Heart left ventricle (tissue), 16 donors: ENCODE results near the gene CCR3. TPM values are rescaled to one million over a fixed set of nuclear protein-coding genes. Genes with fewer than 3 reads are reported as not detected.

Source experiments
- ATAC-seq, 4 donors: fragments of 200-7000 bp; cut with Tn5 transposase; one replicate each; pipeline ENCODE4 v1.9.1; 2020 to 2022; ENCODE audit warnings: moderate library complexity in 4 of 4, mild to moderate bottlenecking in 3 of 4, moderate number of reproducible peaks in 1 of 4
- DNase-seq, 5 donors: peaks; one replicate each; pipeline ENCODE4 v3.0.0-alpha.2; 2020
- H3K27ac ChIP-seq, 12 donors: fragments of 200-600 bp; sonication (generic) in 4 of 12; one replicate each; pipeline versions ENCODE4 v1.5.0 to v1.8.0; 2016 to 2022; ENCODE audit warnings: mild to moderate bottlenecking in 2 of 12
- H3K27me3 ChIP-seq, 9 donors: fragments of 200-600 bp; sonication (generic) in 2 of 9; one replicate each; pipeline versions ENCODE4 v1.5.1 to v1.8.0; 2016 to 2022; ENCODE audit warnings: mild to moderate bottlenecking in 3 of 9
- H3K36me3 ChIP-seq, 9 donors: fragments of 200-600 bp; sonication (generic) in 2 of 9; one replicate each; pipeline versions ENCODE4 v1.5.0 to v1.8.0; 2018 to 2022; ENCODE audit warnings: mild to moderate bottlenecking in 2 of 9
- H3K4me1 ChIP-seq, 12 donors: fragments of 200-600 bp; sonication (generic) in 4 of 12; one replicate each; pipeline versions ENCODE4 v1.5.0 to v1.8.0; 2016 to 2022; ENCODE audit warnings: mild to moderate bottlenecking in 3 of 12
- H3K4me3 ChIP-seq, 12 donors: fragments of 200-600 bp; sonication (generic) in 4 of 12; one replicate each; pipeline versions ENCODE4 v1.5.0 to v1.8.0; 2017 to 2022; ENCODE audit warnings: mild to moderate bottlenecking in 9 of 12, moderate library complexity in 4 of 12
- H3K9me3 ChIP-seq, 12 donors: fragments of 200-600 bp; sonication (generic) in 4 of 12; one replicate each; pipeline versions ENCODE4 v1.5.0 to v1.8.0; 2016 to 2022; ENCODE audit warnings: mild to moderate bottlenecking in 1 of 12
- POLR2A ChIP-seq, 2 donors: fragments of 450-650 bp; IDR thresholded peaks; one replicate each; pipeline ENCODE4 v1.6.1; 2017; ENCODE audit warnings: antibody characterized with exemption in 2 of 2, mild to moderate bottlenecking in 2 of 2, moderate library complexity in 2 of 2
- WGBS, 4 donors: extraction: QIAGEN DNeasy Blood & Tissue Kit in 2 of 4; methylation state at CpG; one replicate each; pipeline versions ENCODE4 v1.1.5 to v1.1.7; 2013 to 2018; 5-methylcytosine and 5-hydroxymethylcytosine counted together
- intact Hi-C, 10 donors: fragments of 100-400 bp; cut with DNase I; formaldehyde crosslinking; loops; one replicate each; pipeline versions ENCODE4 v1.11.1 to v1.14.2; 2022
- polyA plus RNA-seq, 2 donors: library from polyadenylated mRNA; stranded (reverse); fragments of 200-250 nt; gene quantifications; one replicate each; pipeline ENCODE4 v1.2.3, GENCODE V29; 2013
- total RNA-seq, 9 donors: library from RNA; depleted of rRNA in 2 of 9; stranded (reverse); fragments of >200 nt in 2 of 9; fragmentation: NEBNext Ultra II Directional in 3 of 9; extraction: Animal tissue kit (Norgen Biotek cat#: 25700) in 3 of 9; gene quantifications; one replicate each; pipeline versions ENCODE4 v1.1.0 to v1.2.4, GENCODE V29; 2016 to 2023
- TF ChIP-seq, protein P1 (sequence below), 12 donors: fragments of 200-600 bp; sonication (generic) in 4 of 12; IDR thresholded peaks; one replicate each; pipeline versions ENCODE4 v1.5.0 to v1.8.0; 2018 to 2022; ENCODE audit warnings: antibody characterized with exemption in 12 of 12, mild to moderate bottlenecking in 5 of 12
- donor health status: ischemic (EF 13 %, LVEDD 7.1; RV severe dilation, severe dysfunction).
- donor health status: healthy with polysubstance abuse.
- donor health status: DM: no; HTN: yes; CAD: no.
- donor health status: DM: no; HTN: no; CAD: no.
- donor health status: ischemic (EF 25% LVEDD 6.9; RV normal size, moderate dysfunction).
- donor health status: ischemic (EF 25% LVEDD 5.7; RV mildly dilated, moderate dysfunction).
- donor health status: healthy.
- donor health status: DM: yes; HTN: yes; CAD: no.
- donor health status: ischemic (EF 35%, LVEDD 5.7; RV mildly dilated, moderate dysfunction).
- donor health status: nonischemic (EF 11% LVEDD 7.7; RV severe dilation, severe dysfunction).
- donor health status: DM: yes; HTN: yes; CAD: no.
- donor health status: PGD.
- donor health status: ischemic (EF 29% LVEDD 5.4; RV normal size, mild dysfunction).
- donor health status: nonischemic (EF 23%, LVEDD 6.1; RV moderate dilation, normal function).

The CCR3 gene
- total and polyA plus RNA-seq, 11 donors, result 0.20 to 0.27 TPM; not detected in 9

DNA sequence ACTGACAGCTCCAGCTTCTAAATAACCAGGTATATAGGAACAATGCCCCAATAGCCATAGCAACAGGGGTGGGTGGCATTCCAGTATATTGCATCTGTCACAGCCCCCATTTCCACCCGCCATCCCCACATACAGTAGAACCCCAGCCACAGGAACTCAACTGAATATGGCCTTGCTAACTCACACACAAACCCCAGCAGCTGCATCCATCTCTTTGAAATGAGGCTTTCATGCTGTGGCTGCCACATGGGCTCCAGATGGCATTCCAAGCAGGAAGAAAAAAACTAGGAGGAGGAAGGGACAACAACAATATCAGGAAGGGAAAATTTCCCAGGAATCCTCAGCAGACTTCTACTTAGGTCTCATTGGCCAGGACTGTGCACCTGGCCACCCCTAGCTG is 54.6 kb downstream of the CCR3 start:
- H3K4me3 ChIP-seq, result no peak overlapping the region
- H3K4me1 ChIP-seq, result peaks cover 0 to 71% (median 0%) of the 10 kb centered on the region in 12 donors
- no peak for DNase-seq
- no peak for ATAC-seq
- no peaks in the 10 kb centered on the region for H3K27me3 ChIP-seq
- no peak for TF ChIP-seq POLR2A (IDR thresholded peaks at IDR 0.05)
- TF ChIP-seq, protein P1, sequence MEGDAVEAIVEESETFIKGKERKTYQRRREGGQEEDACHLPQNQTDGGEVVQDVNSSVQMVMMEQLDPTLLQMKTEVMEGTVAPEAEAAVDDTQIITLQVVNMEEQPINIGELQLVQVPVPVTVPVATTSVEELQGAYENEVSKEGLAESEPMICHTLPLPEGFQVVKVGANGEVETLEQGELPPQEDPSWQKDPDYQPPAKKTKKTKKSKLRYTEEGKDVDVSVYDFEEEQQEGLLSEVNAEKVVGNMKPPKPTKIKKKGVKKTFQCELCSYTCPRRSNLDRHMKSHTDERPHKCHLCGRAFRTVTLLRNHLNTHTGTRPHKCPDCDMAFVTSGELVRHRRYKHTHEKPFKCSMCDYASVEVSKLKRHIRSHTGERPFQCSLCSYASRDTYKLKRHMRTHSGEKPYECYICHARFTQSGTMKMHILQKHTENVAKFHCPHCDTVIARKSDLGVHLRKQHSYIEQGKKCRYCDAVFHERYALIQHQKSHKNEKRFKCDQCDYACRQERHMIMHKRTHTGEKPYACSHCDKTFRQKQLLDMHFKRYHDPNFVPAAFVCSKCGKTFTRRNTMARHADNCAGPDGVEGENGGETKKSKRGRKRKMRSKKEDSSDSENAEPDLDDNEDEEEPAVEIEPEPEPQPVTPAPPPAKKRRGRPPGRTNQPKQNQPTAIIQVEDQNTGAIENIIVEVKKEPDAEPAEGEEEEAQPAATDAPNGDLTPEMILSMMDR (IDR thresholded peaks at IDR 0.05), result no peak
- 89 to 94% (median 92%) methylated on average over 1 of the region's 1 CpG for WGBS, 4 donors
- no peaks in the 10 kb centered on the region for H3K36me3 ChIP-seq
- H3K9me3 ChIP-seq, result no peaks in the 10 kb centered on the region
- H3K27ac ChIP-seq, result peak overlapping the region in 1 of 12 donors; percentile 90
- intact Hi-C loops, result no loop called here

DNA sequence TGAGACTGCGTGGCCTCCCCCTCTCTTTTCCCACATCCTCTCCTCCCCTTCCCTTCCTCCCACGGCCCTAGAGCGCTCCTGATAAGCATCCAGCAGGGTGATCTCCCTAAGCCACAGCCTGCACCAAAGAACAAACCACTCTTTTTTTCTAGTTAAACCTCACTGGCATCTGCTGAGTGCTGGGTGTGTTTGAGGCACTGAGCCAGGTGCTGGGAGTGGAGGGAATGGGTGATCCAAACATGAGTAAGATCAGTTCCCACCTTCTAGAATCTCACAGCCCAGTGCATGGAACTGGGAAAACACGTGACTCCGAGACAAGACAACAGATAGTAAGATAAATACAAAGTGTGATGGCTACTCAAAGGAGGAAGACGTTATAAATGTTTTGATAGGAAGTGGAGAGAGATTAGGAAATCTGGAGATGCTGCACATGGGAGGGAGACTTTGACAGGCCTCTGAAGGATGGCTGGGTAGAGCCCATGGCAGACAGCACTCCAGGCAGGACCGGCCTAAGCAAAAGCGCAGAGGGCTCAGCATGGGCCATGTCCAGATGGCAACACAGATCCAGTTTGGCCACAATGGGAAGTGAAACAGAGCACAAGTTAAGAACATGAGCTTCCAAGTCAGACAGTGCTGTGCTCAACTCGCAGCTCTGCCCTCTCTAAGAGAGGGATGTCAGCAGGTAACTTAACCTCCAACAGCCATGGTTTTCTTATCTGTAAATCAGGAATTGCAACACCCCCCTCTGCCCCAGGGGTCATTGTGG is 55.6 kb downstream of the CCR3 start:
- peak in 2 of 4 donors; percentile 20 to 54 for ATAC-seq
- no peaks in the 10 kb centered on the region for H3K36me3 ChIP-seq
- H3K4me1 ChIP-seq, result peaks cover 0 to 79% (median 0%) of the 10 kb centered on the region in 12 donors
- peak overlapping the region in 1 of 12 donors; percentile 90 for H3K27ac ChIP-seq
- 56 to 69% (median 63%) methylated on average over 9 of the region's 9 CpGs for WGBS, 4 donors
- H3K27me3 ChIP-seq, result no peaks in the 10 kb centered on the region
- intact Hi-C loops, result no loop called here
- no peak overlapping the region for H3K4me3 ChIP-seq
- H3K9me3 ChIP-seq, result no peaks in the 10 kb centered on the region
- TF ChIP-seq POLR2A (IDR thresholded peaks at IDR 0.05), result no peak
- TF ChIP-seq, protein P1 (IDR thresholded peaks at IDR 0.05), result no peak
- peak in 1 of 5 donors; percentile 35 for DNase-seq

DNA sequence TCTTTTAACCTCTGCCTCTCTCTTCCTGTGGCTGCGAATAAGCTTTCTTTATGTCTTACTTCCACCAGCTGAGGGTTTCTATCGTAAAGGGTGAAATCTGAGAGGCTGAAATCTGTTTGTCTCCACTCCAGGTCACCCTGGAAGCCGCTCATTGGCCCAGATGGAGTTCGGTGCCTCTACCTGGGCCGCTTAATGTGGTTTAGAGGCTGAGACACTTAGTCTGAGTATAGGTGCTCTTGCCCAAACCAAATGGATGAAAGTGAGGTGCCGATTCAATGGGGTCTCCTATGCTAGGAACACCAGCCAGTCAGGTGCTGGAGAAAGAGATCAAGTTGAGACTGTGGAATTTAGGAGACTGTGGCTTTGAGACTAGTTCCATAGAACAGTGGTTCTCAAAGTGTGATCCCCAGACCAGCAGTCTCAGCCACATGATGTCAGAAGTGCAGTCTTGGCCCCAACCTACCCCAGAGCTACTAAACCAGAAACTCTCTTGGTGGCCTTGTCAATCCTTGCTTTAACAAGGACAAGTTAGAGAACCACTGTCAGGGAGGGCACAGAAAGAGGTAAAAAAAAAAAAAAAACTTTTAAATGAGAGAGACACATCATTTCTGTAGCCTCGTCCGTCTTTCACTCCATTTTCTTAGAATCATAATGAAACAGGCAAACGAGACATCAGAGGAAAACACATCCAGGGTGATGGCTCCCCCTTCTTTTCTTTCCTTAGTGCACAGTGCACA is 56.8 kb downstream of the CCR3 start:
- Histone ChIP-seq H3K27ac (peak overlapping the region in 1 of 12 donors; percentile 90), H3K9me3 (no peaks in the 10 kb centered on the region), H3K36me3 (no peaks in the 10 kb centered on the region), H3K4me3 (no peak overlapping the region), H3K27me3 (no peaks in the 10 kb centered on the region), H3K4me1 (peaks cover 0 to 83% (median 0%) of the 10 kb centered on the region in 12 donors)
- TF ChIP-seq POLR2A (IDR thresholded peaks at IDR 0.05), result no peak
- TF ChIP-seq, protein P1 (IDR thresholded peaks at IDR 0.05), result no peak
- intact Hi-C loops, result no loop called here
- WGBS, 4 donors, result 75 to 87% (median 80%) methylated on average over 9 of the region's 9 CpGs
- no peak for ATAC-seq
- DNase-seq, result no peak
